Stimulated activated CD4-positive, alpha-beta T cell treated with anti-CD3 and anti-CD28 coated beads, Interleukin-12 subunit alpha, Interleukin-12 subunit beta, amount 100 ng/mL, for 48 hours (primary cell): ENCODE measurements around the gene AKNA.

Source experiments
- DNase-seq, 3 donors: peaks; one replicate each; pipeline ENCODE4 v3.0.0-alpha.2; 2020; ENCODE audit warnings: low read depth in 2 of 3, low spot score in 1 of 3

Gene AKNA

GRCh38 chr9:114364134-114365041, 23.4 kb downstream of the AKNA start:
- no peak for DNase-seq

DNA sequence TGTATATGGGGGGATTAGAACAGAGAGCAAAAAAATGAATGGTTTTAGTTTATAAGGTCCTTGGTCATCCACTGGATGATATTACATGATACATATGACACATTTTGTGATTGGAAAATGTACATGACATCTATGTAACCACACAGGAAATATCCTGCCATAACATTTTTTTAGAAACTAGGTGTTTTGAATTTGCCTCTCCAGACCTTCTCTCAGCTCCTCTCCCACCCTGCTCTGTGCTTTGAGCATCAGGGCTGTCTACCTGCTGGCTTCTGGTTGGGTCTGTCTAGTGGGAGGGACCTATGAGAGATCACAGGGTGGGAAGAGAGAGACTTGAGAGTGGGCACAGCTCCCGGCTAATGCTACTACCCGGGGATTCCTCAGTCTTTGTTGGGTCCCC, 24.4 kb downstream of the AKNA start:
- no peak for DNase-seq

DNA sequence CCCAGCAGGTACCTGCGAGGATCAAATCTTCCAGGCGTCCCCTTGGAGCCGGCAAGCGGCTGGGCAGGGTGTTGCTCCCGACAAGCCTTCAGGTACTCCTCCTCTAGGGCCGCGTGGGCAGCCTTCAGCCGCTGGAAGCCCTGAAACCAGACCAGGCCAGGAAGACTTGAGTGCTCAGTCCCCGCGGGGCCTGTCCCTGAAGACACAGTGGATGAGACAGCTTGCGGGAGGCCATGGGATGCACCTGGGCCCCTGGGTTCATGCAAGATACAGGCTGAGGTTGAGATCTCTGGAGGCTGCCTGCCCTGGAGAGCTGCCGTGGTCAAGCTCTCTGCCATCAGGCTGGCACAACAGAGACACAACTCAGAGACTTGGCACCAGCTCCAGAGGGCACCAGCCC, 25.4 kb downstream of the AKNA start:
- no peak for DNase-seq

- no peak for DNase-seq
Observed at GRCh38 chr9:114361542-114361941, 26.2 kb downstream of the AKNA start.

- DNase-seq, result no peak
Observed at GRCh38 chr9:114359801-114360200, 28.0 kb downstream of the AKNA start.

- no peak for DNase-seq
Observed at GRCh38 chr9:114357911-114358328, 29.9 kb downstream of the AKNA start.

GRCh38 chr9:114357360-114357759, 30.4 kb downstream of the AKNA start:
- DNase-seq, result no peak

- DNase-seq, result no peak
Observed at GRCh38 chr9:114356792-114357191, 31.0 kb downstream of the AKNA start.

- DNase-seq, result no peak
Observed at GRCh38 chr9:114355821-114356220, 32.0 kb downstream of the AKNA start.

DNA sequence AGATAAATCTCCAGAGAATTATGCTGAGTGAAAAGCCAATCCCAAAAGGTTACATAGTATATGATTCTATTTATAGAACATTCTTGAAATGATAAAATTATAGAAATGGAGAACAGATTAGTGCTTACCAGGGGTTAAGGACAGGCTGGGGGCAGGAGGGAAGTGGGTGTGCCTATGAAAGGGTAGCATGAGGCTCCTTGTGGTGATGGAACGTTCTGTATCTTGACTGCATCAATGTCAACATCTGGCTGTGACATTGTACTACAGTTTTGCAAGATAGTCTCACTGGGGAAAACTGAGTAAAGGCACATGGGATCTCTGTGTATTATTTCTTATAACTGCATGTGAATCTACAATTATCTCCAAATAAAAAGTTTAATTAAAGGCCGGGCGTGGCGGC, 35.9 kb downstream of the AKNA start:
- no peak for DNase-seq

GRCh38 chr9:114350636-114351401, 37.0 kb downstream of the AKNA start:
- DNase-seq, result no peak

DNA sequence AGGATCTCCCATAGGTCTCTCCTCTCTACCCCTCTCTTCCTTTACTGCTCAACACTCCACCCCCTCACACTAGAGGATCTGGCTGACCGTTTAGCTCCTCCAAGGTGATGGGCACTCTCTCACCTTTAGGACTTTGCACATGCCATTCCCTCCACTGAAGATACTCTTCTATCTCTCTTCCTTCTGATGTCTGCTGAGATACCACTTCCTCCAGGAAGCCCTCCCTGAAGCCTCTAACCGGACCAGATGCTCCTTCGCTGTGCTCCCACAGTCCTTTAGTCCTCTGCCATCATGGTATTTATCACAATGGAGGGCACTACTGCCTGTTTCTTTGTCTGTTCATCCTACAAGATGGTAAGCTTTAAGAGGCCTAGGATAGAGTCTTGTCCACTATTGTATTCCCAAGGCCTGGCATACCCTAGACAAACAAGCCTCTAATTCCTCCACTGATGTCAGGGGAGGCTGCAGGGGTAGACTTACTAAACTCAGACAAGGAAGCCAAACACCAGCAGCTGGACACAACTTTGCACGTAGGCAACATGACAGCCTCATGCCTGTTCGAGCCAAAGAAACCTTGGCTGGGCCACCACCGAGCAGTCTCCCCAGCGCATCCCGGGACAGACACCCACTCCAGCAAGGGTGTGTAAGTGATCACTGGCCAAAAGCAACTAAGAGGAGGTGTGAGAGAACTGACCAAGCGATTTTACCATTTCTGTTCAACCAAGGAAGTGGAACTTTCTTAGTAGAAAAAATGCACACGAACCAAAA, 37.9 kb downstream of the AKNA start:
- no peak for DNase-seq

DNA sequence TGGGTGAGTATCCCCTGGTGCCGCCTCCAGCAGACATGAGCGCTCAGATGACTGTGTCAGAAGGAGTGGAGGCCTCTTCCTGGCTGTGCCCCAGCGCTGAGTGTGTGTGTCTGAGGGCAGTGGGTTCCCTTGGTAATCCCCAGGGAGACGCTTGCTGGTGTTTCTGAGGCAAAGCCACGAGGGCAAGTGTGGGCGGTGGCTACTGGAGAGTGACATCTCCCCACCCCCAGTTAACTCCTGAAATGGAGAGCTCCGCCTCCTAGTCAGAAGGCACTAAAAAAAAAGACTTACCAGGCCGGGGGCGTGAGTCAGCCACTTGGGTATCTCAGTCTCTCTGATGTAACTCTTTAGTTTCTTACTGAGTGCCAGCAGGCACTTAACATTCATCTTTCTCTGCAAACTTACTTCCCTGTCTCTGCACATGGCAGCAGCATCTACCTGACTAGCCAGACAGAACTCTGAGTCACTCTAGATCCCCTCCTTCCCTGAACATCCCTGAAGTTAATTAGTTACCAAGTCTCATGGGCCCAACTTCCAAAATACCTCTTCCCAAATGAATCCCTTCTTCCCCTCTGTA, 38.8 kb downstream of the AKNA start:
- peak; percentile 86 to 91 (median 88) for DNase-seq

GRCh38 chr9:114348261-114348905, 39.4 kb downstream of the AKNA start:
- no peak for DNase-seq

DNA sequence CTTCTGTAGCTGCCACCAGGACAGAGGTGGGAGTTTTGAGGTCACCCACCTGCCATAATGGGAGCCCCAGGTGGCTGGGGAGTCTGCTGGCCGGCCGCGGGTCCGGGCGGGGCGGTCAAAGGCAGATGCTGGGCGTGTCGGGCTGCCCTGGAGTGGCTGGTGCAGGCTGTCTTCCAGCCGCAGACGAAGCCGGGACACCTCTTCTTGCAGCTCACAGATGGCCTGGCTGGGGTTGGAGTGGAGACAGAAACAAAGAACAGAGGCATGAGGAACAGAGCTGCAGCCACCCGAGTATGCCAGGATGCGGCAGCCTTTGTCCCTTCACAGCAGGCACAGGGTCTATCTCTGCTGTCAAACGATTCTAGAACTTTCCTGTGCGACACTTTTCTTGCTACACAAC, 40.1 kb downstream of the AKNA start:
- no peak for DNase-seq

GRCh38 chr9:114346146-114346545, 41.6 kb downstream of the AKNA start:
- DNase-seq, result no peak

GRCh38 chr9:114345493-114346065, 42.2 kb downstream of the AKNA start:
- DNase-seq, result no peak

DNA sequence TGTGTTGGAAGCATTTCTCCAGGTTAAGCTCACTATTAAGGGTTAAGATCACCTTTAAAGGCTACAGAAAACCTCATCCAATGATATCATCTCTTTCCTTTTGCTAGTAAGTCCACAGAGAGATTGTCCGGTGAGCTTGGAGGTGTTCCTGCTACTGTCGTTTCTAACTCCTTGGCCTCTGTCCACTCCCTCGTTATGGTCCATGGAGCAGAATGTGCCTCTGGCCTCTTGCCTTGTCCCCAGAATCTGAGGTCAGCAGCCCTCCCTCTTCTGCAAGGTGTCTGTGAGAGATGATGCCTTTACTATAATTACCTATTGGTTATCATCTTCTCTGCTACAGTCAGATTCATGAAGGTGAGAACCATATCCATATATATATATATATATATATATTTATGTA, 43.1 kb downstream of the AKNA start:
- no peak for DNase-seq

DNA sequence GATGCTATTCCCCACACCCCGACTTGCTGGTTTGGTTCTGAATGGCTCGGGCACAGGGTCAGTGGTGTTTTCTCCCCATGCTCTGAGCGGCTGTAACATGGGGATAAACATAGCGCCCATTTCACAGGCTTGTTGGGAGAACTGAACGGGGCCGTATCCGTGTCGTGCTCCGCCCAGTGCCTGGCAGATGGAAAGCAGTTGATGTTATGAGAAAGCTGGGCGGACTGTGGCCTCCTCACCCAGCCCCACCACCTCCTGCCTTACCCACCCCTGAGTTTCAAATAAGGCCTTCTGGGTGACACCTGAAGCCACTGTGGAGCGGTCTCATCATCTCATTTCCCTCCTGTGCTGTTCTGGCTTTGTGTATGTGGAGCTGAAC, 43.6 kb downstream of the AKNA start:
- no peak for DNase-seq

GRCh38 chr9:114343471-114344187, 44.2 kb downstream of the AKNA start:
- DNase-seq, result no peak
